ENCODE results near the gene RPL10A. TPM values are rescaled to one million over a fixed set of nuclear protein-coding genes. Genes with fewer than 3 reads are reported as not detected.

Gene RPL10A
- total RNA-seq, 1 donor from 2014 or later = 1,773 TPM

- H3K27ac Mint-ChIP-seq = peak within 1 kb of the TSS; percentile 63
- peak; percentile 91 for DNase-seq (ENCODE audit: low spot score)
- peak within 1 kb of the TSS; percentile 84 for H3K4me3 Mint-ChIP-seq (ENCODE audit: low read depth)
- intact Hi-C loops (cut with micrococcal nuclease) = loop anchor here (1.0 to 5.0 kb wide), 3 partner anchors 16 to 925 kb away; partner anchors contain the start of gene RPL10A
- H3K27me3 Mint-ChIP-seq (ENCODE audit: low read depth) = peaks cover 10% of the 10 kb centered on the region
- H3K4me1 Mint-ChIP-seq (ENCODE audit: low read depth) = peaks cover 38% of the 10 kb centered on the region
- H3K9me3 Mint-ChIP-seq = no peaks in the 10 kb centered on the region
- peaks cover 22% of the 10 kb centered on the region for H3K36me3 Mint-ChIP-seq (ENCODE audit: low read depth)
Measured at GRCh38 chr6:35452183-35453090, 15.8 kb upstream of the RPL10A start, which contains the start of gene FANCE. FANCE (plus strand) TSS chr6:35452338; CDS start chr6:35452546, 208 bp downstream.

- peaks cover 38% of the 10 kb centered on the region for H3K4me1 Mint-ChIP-seq (ENCODE audit: low read depth)
- intact Hi-C loops (cut with micrococcal nuclease) = loop anchor here (2.0 to 5.0 kb wide), 2 partner anchors 150 to 926 kb away; no protein-coding TSS in a partner anchor
- H3K36me3 Mint-ChIP-seq (ENCODE audit: low read depth) = peaks cover 28% of the 10 kb centered on the region
- H3K27me3 Mint-ChIP-seq (ENCODE audit: low read depth) = peaks cover 10% of the 10 kb centered on the region
- H3K9me3 Mint-ChIP-seq = no peaks in the 10 kb centered on the region
- H3K27ac Mint-ChIP-seq = no peak overlapping the region
- no peak for DNase-seq (ENCODE audit: low spot score)
- peak overlapping the region; percentile 84 for H3K4me3 Mint-ChIP-seq (ENCODE audit: low read depth)
Measured at GRCh38 chr6:35453236-35453635, 15.0 kb upstream of the RPL10A start.

- peaks cover 10% of the 10 kb centered on the region for H3K27me3 Mint-ChIP-seq (ENCODE audit: low read depth)
- H3K36me3 Mint-ChIP-seq (ENCODE audit: low read depth) = peaks cover 36% of the 10 kb centered on the region
- H3K4me3 Mint-ChIP-seq (ENCODE audit: low read depth) = peak overlapping the region; percentile 35
- intact Hi-C loops (cut with micrococcal nuclease) = loop anchor here (5.0 kb wide), 1 partner anchor 927 kb away; no protein-coding TSS in a partner anchor
- no peak overlapping the region for H3K27ac Mint-ChIP-seq
- DNase-seq (ENCODE audit: low spot score) = no peak
- no peaks in the 10 kb centered on the region for H3K9me3 Mint-ChIP-seq
- peaks cover 36% of the 10 kb centered on the region for H3K4me1 Mint-ChIP-seq (ENCODE audit: low read depth)
Measured at GRCh38 chr6:35454391-35455110, 13.7 kb upstream of the RPL10A start.

- no peaks in the 10 kb centered on the region for H3K27me3 Mint-ChIP-seq (ENCODE audit: low read depth)
- H3K36me3 Mint-ChIP-seq (ENCODE audit: low read depth) = peaks cover 59% of the 10 kb centered on the region
- H3K4me3 Mint-ChIP-seq (ENCODE audit: low read depth) = no peak overlapping the region
Measured at GRCh38 chr6:35457907-35458306, 10.3 kb upstream of the RPL10A start.

GRCh38 chr6:35461270-35461669 is 6.9 kb upstream of the RPL10A start:
- Mint-ChIP-seq H3K9me3 (no peaks in the 10 kb centered on the region), H3K27me3 (ENCODE audit: low read depth) (no peaks in the 10 kb centered on the region), H3K27ac (no peak overlapping the region), H3K4me3 (ENCODE audit: low read depth) (no peak overlapping the region), H3K36me3 (ENCODE audit: low read depth) (peaks cover 59% of the 10 kb centered on the region), H3K4me1 (ENCODE audit: low read depth) (peaks cover 2% of the 10 kb centered on the region)
- intact Hi-C loops (cut with micrococcal nuclease) = no loop called here
- DNase-seq (ENCODE audit: low spot score) = no peak

More at GRCh38 chr6:35457907-35458306, 10.3 kb upstream of the RPL10A start:
- DNase-seq (ENCODE audit: low spot score) = no peak
- Mint-ChIP-seq H3K9me3 (no peaks in the 10 kb centered on the region), H3K27ac (no peak overlapping the region), H3K4me1 (ENCODE audit: low read depth) (peaks cover 23% of the 10 kb centered on the region)
- intact Hi-C loops (cut with micrococcal nuclease) = no loop called here

GRCh38 chr6:35463292-35463691 is 4.9 kb upstream of the RPL10A start:
- intact Hi-C loops (cut with micrococcal nuclease) = no loop called here
- no peak for DNase-seq (ENCODE audit: low spot score)

GRCh38 chr6:35465646-35466045 is 2.6 kb upstream of the RPL10A start:
- Mint-ChIP-seq H3K9me3 (no peaks in the 10 kb centered on the region), H3K4me1 (ENCODE audit: low read depth) (peaks cover 17% of the 10 kb centered on the region), H3K4me3 (ENCODE audit: low read depth) (no peak overlapping the region), H3K27ac (no peak overlapping the region), H3K36me3 (ENCODE audit: low read depth) (peaks cover 71% of the 10 kb centered on the region), H3K27me3 (ENCODE audit: low read depth) (no peaks in the 10 kb centered on the region)
- DNase-seq (ENCODE audit: low spot score) = no peak
- intact Hi-C loops (cut with micrococcal nuclease) = no loop called here

More at GRCh38 chr6:35463292-35463691, 4.9 kb upstream of the RPL10A start:
- H3K4me1 Mint-ChIP-seq (ENCODE audit: low read depth) = peaks cover 8% of the 10 kb centered on the region
- H3K27ac Mint-ChIP-seq = no peak overlapping the region
- no peak overlapping the region for H3K4me3 Mint-ChIP-seq (ENCODE audit: low read depth)
- H3K27me3 Mint-ChIP-seq (ENCODE audit: low read depth) = no peaks in the 10 kb centered on the region
- H3K36me3 Mint-ChIP-seq (ENCODE audit: low read depth) = peaks cover 65% of the 10 kb centered on the region
- no peaks in the 10 kb centered on the region for H3K9me3 Mint-ChIP-seq

- peaks cover 24% of the 10 kb centered on the region for H3K4me1 Mint-ChIP-seq (ENCODE audit: low read depth)
- H3K27me3 Mint-ChIP-seq (ENCODE audit: low read depth) = no peaks in the 10 kb centered on the region
- peak overlapping the region; percentile 98 for H3K27ac Mint-ChIP-seq
- no peak for DNase-seq (ENCODE audit: low spot score)
- intact Hi-C loops (cut with micrococcal nuclease) = loop anchor here (1.0 kb wide), 3 partner anchors 17 to 167 kb away; partner anchors contain the start of genes FANCE and PPARD
- H3K4me3 Mint-ChIP-seq (ENCODE audit: low read depth) = peak overlapping the region; percentile 91
- peaks cover 77% of the 10 kb centered on the region for H3K36me3 Mint-ChIP-seq (ENCODE audit: low read depth)
- H3K9me3 Mint-ChIP-seq = no peaks in the 10 kb centered on the region
Measured at GRCh38 chr6:35468980-35469750, 964 bp downstream of the RPL10A start.

- Mint-ChIP-seq H3K4me3 (ENCODE audit: low read depth) (peak overlapping the region; percentile 91), H3K36me3 (ENCODE audit: low read depth) (peaks cover 74% of the 10 kb centered on the region), H3K27me3 (ENCODE audit: low read depth) (no peaks in the 10 kb centered on the region), H3K4me1 (ENCODE audit: low read depth) (peaks cover 24% of the 10 kb centered on the region), H3K27ac (peak overlapping the region; percentile 87), H3K9me3 (no peaks in the 10 kb centered on the region)
- no peak for DNase-seq (ENCODE audit: low spot score)
- intact Hi-C loops (cut with micrococcal nuclease) = no loop called here
Measured at GRCh38 chr6:35469751-35470662, 1.8 kb downstream of the RPL10A start.

GRCh38 chr6:35470663-35471120 is 2.5 kb downstream of the RPL10A start:
- H3K36me3 Mint-ChIP-seq (ENCODE audit: low read depth) = peaks cover 69% of the 10 kb centered on the region
- H3K27ac Mint-ChIP-seq = peak overlapping the region; percentile 87
- intact Hi-C loops (cut with micrococcal nuclease) = no loop called here
- H3K4me3 Mint-ChIP-seq (ENCODE audit: low read depth) = peak overlapping the region; percentile 91
- peaks cover 24% of the 10 kb centered on the region for H3K4me1 Mint-ChIP-seq (ENCODE audit: low read depth)
- H3K27me3 Mint-ChIP-seq (ENCODE audit: low read depth) = no peaks in the 10 kb centered on the region
- no peak for DNase-seq (ENCODE audit: low spot score)
- no peaks in the 10 kb centered on the region for H3K9me3 Mint-ChIP-seq

GRCh38 chr6:35471836-35472345 is 3.7 kb downstream of the RPL10A start:
- DNase-seq (ENCODE audit: low spot score) = no peak
- H3K4me1 Mint-ChIP-seq (ENCODE audit: low read depth) = peaks cover 24% of the 10 kb centered on the region
- no peaks in the 10 kb centered on the region for H3K9me3 Mint-ChIP-seq
- peak overlapping the region; percentile 22 for H3K27ac Mint-ChIP-seq
- peak overlapping the region; percentile 91 for H3K4me3 Mint-ChIP-seq (ENCODE audit: low read depth)
- H3K36me3 Mint-ChIP-seq (ENCODE audit: low read depth) = peaks cover 63% of the 10 kb centered on the region
- intact Hi-C loops (cut with micrococcal nuclease) = no loop called here
- H3K27me3 Mint-ChIP-seq (ENCODE audit: low read depth) = no peaks in the 10 kb centered on the region
